IgD-negative memory B cell (primary cell): Measurements from ENCODE around the gene SLC16A10. TPM values are rescaled to one million over a fixed set of nuclear protein-coding genes. Genes with fewer than 3 reads are reported as not detected.
"Not testable (repeated sequence)": the region's sequence is repeated elsewhere in the genome, so short reads cannot be mapped to it uniquely, and the experiment has no call there.

Source experiments
- H3K27ac Mint-ChIP-seq, 3 donors: one replicate each; pipeline ENCODE4 v1.8.0; 2020 to 2022; ENCODE audit warnings: mild to moderate bottlenecking in 3 of 3, mixed read lengths in 3 of 3, moderate library complexity in 1 of 3
- H3K27me3 Mint-ChIP-seq: one replicate; pipeline ENCODE4 v1.8.0; 2021; ENCODE audit warnings: mixed read lengths
- H3K36me3 Mint-ChIP-seq: one replicate; pipeline ENCODE4 v1.8.0; 2020; ENCODE audit warnings: mild to moderate bottlenecking, mixed read lengths
- H3K4me1 Mint-ChIP-seq, 3 donors: one replicate each; pipeline ENCODE4 v1.8.0; 2020 to 2022; ENCODE audit warnings: mixed read lengths in 3 of 3, mild to moderate bottlenecking in 1 of 3
- H3K4me3 Mint-ChIP-seq, 4 donors: one replicate each; pipeline ENCODE4 v1.8.0; 2020 to 2022; ENCODE audit warnings: mild to moderate bottlenecking in 4 of 4, mixed read lengths in 4 of 4, moderate library complexity in 3 of 4
- H3K9me3 Mint-ChIP-seq, 3 donors: one replicate each; pipeline ENCODE4 v1.8.0; 2020 to 2021; ENCODE audit warnings: mixed read lengths in 3 of 3, mild to moderate bottlenecking in 1 of 3
- polyA plus RNA-seq: library from polyadenylated mRNA; unstranded; fragments of 300-500 nt; fragmentation: Illumina TruSeq; gene quantifications from one replicate; pipeline ENCODE4 v1.2.3, GENCODE V29; 2021

Gene SLC16A10
- polyA plus RNA-seq = 1.2 TPM

DNA sequence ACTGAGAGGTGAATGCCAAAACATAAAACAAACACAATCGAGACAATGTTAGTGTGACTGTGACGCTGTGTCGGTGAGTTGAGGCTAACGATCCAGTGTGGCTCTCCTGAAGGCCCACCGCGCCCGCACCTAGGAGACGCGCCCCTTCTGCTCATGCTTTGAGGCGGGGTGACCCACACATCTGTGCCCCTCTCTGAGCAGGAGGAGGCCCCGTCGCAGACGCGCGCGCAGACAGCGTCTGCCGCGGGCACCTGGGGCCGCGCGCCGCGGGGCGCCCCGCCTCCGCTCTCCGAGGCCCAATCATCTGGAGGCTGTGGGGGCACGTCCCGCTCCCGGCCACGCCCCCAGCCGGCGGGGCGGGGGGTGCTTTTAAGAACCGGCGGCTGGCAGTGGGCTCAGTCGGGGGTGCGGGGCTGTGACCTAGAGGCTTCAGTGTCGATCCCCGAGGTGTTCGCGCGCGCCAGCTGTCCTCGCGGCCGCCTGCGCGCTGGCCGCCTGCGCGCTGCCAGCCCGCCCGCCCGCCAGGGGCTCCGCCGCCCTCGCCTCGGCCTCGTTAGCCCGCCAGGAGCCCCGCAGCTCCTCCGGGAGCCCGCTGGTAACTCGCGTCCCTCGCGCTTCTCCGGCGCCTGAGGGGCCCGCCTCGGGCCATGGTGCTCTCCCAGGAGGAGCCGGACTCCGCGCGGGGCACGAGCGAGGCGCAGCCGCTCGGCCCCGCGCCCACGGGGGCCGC lies at the start of gene SLC16A10:
Gene SLC16A10 (plus strand): TSS at position 398 of the 730 bp plus-strand sequence. CDS start 250 bp downstream, at position 648.
- Mint-ChIP-seq H3K9me3 (no peaks in the 10 kb centered on the region), H3K36me3 (no peaks in the 10 kb centered on the region), H3K27me3 (peaks cover 17% of the 10 kb centered on the region), H3K27ac (peak within 1 kb of the TSS in 2 of 3 donors; percentile 9 to 40), H3K4me1 (peaks cover 10 to 17% (median 17%) of the 10 kb centered on the region in 3 donors), H3K4me3 (peak within 1 kb of the TSS; percentile 84 to 98 (median 94))

DNA sequence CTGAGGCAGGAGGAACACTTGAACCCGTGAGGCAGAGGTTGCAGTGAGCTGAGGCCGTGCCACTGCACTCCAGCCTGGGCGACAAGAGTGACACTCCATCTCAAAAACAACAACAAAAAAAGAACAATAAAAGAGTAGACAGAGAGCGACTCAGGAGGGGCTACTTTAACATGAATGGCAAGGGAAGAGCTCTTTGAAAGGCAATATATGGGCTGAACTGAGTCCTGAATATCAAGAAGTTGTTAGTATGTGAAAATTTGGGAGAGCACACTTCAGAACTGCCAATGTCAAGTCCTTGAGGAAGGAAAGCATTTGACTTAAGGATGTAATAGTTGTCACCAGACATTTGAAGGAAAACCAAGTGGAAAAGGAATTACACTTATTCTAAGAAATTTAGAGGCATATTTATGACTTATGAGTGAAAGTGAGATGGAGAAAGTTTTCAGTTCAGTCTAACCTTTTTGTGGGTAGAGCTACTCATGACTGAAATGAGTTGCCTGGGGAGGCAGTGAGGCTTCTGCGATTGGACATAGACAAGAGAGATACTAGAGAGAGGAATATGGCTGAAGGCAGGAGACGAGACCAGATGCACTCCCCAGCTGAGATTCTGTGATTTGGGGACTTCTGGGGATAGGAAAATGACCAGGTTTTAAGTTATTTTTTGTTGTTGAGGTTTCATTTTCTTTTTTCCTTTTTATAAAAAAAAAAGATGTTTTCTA lies 48.6 kb upstream of the SLC16A10 start:
- Mint-ChIP-seq H3K4me1 (no peaks in the 10 kb centered on the region), H3K36me3 (no peaks in the 10 kb centered on the region), H3K9me3 (no peaks in the 10 kb centered on the region), H3K27ac (no peak overlapping the region), H3K4me3 (no peak overlapping the region), H3K27me3 (peaks cover 2% of the 10 kb centered on the region)

DNA sequence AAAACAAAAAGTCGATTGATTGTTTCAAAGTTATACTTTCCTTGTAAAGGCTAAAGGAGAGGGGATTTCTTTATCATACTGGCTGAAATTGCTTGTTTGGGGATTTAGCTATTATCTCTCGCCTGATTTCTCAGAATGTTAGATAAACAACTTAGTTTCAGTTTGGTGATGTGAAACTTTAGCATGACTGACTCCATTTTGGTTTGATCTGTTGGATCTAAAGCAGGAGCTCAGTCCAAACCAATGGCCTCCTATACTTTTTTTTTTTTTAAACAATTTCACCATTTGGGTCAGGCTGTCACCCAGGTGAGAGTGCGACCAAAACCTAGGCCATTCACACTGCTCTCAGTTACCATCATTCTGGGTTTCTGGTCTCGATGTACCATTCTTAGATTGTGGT lies 45.4 kb upstream of the SLC16A10 start:
- H3K27me3 Mint-ChIP-seq = peaks cover 2% of the 10 kb centered on the region
- no peaks in the 10 kb centered on the region for H3K4me1 Mint-ChIP-seq
- H3K9me3 Mint-ChIP-seq = no peaks in the 10 kb centered on the region
- H3K4me3 Mint-ChIP-seq = no peak overlapping the region
- no peaks in the 10 kb centered on the region for H3K36me3 Mint-ChIP-seq
- H3K27ac Mint-ChIP-seq = no peak overlapping the region

DNA sequence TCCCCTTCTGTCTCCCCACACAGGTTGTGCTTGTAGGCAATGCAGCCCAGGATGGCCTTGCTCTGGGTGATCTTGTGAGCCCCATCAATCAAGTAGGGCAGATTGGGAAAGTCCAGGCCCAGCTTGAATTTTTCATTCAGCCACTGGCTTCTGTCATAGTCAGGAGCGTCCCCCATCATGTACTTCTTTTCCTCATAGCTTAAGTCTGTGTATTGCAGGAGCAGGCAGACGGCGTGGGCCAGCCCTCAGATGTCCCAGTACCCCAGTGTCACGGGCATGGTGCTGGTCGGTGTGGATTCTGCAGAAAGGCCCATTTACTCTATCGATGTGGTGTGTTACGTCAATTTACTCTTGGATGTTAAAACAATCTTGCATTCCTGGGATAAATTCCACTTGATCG lies 40.1 kb upstream of the SLC16A10 start:
- Mint-ChIP-seq H3K36me3 (no peaks in the 10 kb centered on the region), H3K4me1 (peaks cover 0 to 2% (median 0%) of the 10 kb centered on the region in 3 donors), H3K4me3 (no peak overlapping the region), H3K27ac (no peak overlapping the region), H3K9me3 (peaks cover 0 to 2% (median 0%) of the 10 kb centered on the region in 3 donors), H3K27me3 (no peaks in the 10 kb centered on the region)

DNA sequence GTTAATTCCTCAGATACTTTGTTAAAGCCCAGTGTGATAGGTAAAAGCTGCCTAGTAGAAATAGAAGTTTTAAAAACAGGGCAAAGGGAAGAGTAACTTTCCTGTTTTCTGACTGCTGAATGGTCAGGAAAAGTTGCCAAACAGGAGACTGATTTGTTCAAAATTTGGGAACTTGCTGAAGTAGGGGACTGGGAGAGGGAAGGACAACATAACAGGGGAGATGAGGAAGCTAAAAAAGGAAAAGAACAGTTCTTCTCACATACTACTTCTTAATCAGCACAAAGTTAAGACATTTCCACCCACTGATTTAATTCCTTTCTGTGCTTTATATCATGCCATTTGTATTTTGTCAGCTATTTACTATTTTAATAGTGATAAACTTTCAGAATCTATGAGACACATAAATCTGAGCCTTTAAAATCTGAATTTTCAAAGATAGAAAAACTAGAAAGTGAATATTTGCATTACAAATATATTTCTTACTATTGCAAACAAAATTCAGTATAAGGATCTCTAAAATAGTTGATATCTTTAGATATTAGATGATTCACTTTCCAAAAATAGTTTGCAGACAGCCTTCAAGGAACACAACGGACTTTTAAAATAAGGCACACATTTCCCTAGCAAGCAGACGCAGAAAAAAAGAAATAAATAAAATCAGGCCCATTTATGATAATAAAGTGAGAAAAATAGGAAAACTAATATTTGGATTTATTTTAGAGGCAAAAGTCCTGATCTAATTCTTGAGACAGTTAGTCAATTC lies 36.9 kb upstream of the SLC16A10 start:
- H3K4me1 Mint-ChIP-seq = peaks cover 0 to 2% (median 0%) of the 10 kb centered on the region in 3 donors
- no peak overlapping the region for H3K4me3 Mint-ChIP-seq
- peaks cover 0 to 2% (median 0%) of the 10 kb centered on the region in 3 donors for H3K9me3 Mint-ChIP-seq
- H3K27ac Mint-ChIP-seq = peak overlapping the region in 2 of 3 donors; percentile 4 to 68
- no peaks in the 10 kb centered on the region for H3K27me3 Mint-ChIP-seq
- no peaks in the 10 kb centered on the region for H3K36me3 Mint-ChIP-seq

- Mint-ChIP-seq H3K4me1 (peaks cover 0 to 2% (median 0%) of the 10 kb centered on the region in 3 donors), H3K27ac (no peak overlapping the region), H3K27me3 (no peaks in the 10 kb centered on the region), H3K4me3 (no peak overlapping the region), H3K9me3 (peaks cover 0 to 2% (median 0%) of the 10 kb centered on the region in 3 donors), H3K36me3 (no peaks in the 10 kb centered on the region)
These were observed 35.1 kb upstream of the SLC16A10 start for GRCh38 chr6:111052171-111052570.

DNA sequence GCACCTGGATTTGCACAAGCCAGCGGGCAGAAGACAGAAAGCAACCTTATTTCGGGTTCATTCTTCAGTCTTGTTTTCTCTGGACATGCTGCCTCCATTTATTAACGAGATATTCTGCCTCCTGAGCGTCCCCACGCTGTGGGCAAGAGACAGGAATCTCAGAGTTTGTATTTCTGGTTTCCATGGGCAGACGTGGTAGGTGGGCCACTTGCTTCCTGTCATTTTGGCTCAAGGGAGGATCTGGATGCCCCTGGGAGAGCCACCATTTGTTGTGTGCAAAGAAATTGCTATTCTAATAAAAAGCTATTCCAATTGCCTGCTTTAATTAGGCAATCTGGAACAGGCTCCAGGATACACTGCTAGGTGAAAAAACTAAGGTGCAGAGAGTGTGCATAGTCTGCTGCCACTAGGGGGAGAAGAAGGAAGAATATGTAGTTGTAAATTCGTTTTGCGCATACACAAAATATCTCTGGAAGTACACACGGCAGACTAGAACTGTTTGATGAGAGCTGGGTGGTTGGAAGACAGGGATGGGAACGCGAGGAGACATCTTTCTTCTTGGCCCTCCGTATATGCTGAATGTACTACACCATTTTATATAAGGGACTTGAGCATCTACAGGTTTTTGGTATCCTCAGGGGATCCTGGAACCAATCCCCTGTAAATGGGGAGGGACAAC lies 30.1 kb upstream of the SLC16A10 start:
- peaks cover 0 to 2% (median 0%) of the 10 kb centered on the region in 3 donors for H3K4me1 Mint-ChIP-seq
- H3K9me3 Mint-ChIP-seq = peaks cover 0 to 2% (median 0%) of the 10 kb centered on the region in 3 donors
- H3K27ac Mint-ChIP-seq = no peak overlapping the region
- no peak overlapping the region for H3K4me3 Mint-ChIP-seq
- H3K27me3 Mint-ChIP-seq = peaks cover 2% of the 10 kb centered on the region
- H3K36me3 Mint-ChIP-seq = no peaks in the 10 kb centered on the region

DNA sequence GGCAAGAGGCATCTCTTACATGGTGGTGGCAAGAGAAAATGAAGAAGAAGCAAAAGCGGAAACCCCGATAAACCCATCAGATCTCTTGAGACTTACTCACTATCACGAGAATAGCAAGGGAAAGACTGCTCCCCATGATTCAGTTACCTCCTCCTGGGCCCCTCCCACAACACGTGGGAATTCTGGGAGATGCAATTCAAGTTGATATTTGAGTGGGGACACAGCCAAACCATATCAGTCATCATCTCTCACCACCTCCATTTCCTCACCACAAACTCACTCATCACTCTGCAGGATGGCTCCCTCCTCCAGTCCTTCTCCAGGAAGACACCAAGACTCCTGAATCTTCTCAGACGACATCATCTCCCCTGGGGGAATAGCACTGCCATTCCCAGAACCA lies 25.8 kb upstream of the SLC16A10 start:
- peaks cover 16% of the 10 kb centered on the region for H3K27me3 Mint-ChIP-seq
- peaks cover 0 to 13% (median 5%) of the 10 kb centered on the region in 3 donors for H3K9me3 Mint-ChIP-seq
- H3K27ac Mint-ChIP-seq = no peak overlapping the region
- peaks cover 5% of the 10 kb centered on the region for H3K36me3 Mint-ChIP-seq
- peaks cover 0 to 2% (median 0%) of the 10 kb centered on the region in 3 donors for H3K4me1 Mint-ChIP-seq
- H3K4me3 Mint-ChIP-seq = no peak overlapping the region

DNA sequence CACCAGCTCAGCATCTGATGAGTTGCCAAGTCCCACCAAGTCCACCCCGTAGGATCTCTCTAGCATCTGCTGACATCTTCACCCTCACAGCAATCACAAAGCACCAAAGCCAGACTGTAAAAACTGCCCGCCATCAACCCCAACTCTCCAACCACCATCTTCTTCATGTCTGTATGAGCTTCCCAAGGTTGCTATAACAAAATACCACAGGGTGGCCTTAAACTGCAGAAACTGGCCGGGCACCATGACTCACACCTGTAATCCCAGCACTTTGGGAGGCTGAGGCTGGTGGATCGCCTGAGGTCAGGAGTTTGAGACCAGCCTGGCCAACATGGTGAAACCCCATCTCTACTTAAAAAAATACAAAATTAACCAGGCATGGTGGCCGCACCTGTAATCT lies 25.3 kb upstream of the SLC16A10 start:
- H3K36me3 Mint-ChIP-seq, H3K4me1 Mint-ChIP-seq, H3K4me3 Mint-ChIP-seq, H3K27ac Mint-ChIP-seq: not testable (repeated sequence)
- peaks cover 0 to 13% (median 5%) of the 10 kb centered on the region in 3 donors for H3K9me3 Mint-ChIP-seq
- peaks cover 17% of the 10 kb centered on the region for H3K27me3 Mint-ChIP-seq

DNA sequence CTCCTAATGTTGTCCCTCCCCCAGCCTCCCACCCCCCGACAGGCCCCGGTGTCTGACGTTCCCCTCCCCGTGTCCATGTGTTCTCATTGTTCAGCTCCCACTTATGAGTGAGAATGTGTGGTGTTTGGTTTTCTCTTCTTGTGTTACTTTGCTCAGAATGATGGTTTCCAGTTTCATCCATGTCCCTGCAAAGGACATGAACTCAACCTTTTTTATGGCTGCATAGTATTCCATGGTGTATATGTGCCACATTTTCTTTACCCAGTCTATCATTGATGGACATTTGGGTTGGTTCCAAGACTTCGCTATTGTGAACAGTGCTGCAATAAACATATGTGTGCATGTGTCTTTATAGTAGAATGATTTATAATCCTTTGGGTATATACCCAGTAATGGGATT lies 24.4 kb upstream of the SLC16A10 start:
- H3K27me3 Mint-ChIP-seq = peaks cover 16% of the 10 kb centered on the region
- H3K36me3 Mint-ChIP-seq = not testable (repeated sequence)

DNA sequence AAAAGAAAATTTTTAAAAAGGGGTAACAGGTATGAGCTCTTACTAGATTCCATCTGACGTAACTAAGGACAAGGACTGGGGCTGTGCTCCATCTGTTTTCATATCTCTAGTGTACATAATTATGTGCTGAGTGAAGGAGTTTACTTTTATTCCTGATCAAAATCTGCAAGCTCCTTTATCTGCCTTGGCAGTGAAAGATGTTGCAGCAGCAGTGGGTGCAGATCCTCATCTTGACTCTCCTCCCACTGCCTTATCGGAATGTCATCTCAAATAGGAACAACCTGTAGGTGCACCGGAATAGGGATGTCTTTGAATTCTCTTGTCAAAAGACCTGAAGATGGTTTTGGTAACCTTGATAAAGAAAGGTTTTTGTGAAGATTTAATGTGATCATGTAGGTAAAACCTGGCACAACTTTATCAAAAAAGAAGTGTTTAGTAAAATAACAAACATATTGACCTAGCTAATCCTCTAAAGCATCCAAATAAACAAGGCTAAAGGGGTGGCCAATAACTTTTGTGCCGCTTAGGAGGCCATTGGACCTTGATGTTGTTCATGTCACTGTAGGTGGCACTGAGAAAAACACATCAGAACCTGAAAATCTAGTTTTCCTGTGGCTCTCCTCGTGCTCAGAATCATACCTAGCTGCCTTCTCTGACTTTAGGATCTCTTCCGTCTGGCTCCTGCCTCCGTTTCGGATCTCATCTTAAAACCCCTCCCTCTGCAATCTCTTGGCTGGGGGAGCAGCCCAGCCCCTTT lies 19.0 kb upstream of the SLC16A10 start:
- Mint-ChIP-seq H3K27ac (no peak overlapping the region), H3K9me3 (peaks cover 0 to 11% (median 5%) of the 10 kb centered on the region in 3 donors), H3K36me3 (peaks cover 7% of the 10 kb centered on the region), H3K27me3 (peaks cover 27% of the 10 kb centered on the region), H3K4me1 (no peaks in the 10 kb centered on the region), H3K4me3 (no peak overlapping the region)

More for the DNA sequence above, 24.4 kb upstream of the SLC16A10 start:
- not testable (repeated sequence) for H3K27ac Mint-ChIP-seq, H3K4me3 Mint-ChIP-seq, H3K4me1 Mint-ChIP-seq
- peaks cover 0 to 13% (median 5%) of the 10 kb centered on the region in 3 donors for H3K9me3 Mint-ChIP-seq

GRCh38 chr6:111068866-111069234 lies 18.5 kb upstream of the SLC16A10 start:
- Mint-ChIP-seq H3K4me3 (no peak overlapping the region), H3K27me3 (peaks cover 28% of the 10 kb centered on the region), H3K36me3 (peaks cover 7% of the 10 kb centered on the region), H3K9me3 (peaks cover 0 to 6% (median 5%) of the 10 kb centered on the region in 3 donors), H3K4me1 (no peaks in the 10 kb centered on the region), H3K27ac (no peak overlapping the region)

DNA sequence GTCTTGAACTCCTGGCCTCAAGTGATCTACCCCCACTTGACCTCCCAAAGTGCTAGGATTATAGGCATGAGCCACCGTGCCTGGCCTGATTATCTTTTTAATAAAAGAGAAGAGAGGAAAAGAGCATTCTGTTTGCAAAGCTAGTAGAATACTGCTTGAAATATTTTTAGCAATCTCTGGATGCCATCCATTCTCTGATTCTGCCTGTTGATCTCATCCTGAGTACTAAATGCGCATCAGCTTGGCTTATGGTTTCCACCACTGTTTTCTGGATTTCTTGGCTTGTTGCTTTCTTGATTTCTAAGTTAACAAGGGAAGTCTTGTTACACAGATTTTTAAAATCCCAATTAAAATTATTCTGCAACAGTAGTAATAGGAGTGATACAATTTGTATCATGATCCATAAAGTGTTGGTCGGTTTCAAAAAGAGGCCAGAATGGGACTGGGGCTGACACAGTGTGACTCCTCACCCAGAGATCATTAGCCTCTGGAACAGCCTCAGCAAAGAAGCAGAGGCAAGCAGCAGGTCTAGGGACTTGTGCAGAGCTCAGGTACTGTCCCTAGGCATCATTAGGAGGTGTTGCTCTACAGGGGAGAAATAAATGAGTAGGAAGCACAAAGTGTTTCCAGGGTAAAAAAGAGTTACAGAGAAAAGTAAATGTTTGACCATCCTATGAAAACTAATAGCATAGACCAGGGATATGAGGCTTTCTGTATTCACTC lies 17.8 kb upstream of the SLC16A10 start:
- peaks cover 30% of the 10 kb centered on the region for H3K27me3 Mint-ChIP-seq
- H3K4me1 Mint-ChIP-seq = no peaks in the 10 kb centered on the region
- H3K27ac Mint-ChIP-seq = peak overlapping the region in 1 of 3 donors; percentile 48
- peaks cover 7% of the 10 kb centered on the region for H3K36me3 Mint-ChIP-seq
- peaks cover 0 to 4% (median 0%) of the 10 kb centered on the region in 3 donors for H3K9me3 Mint-ChIP-seq
- no peak overlapping the region for H3K4me3 Mint-ChIP-seq
